KBM-7 (cell line): Measurements from ENCODE around the gene VPS36.
A peak's percentile ranks its signal among the peaks of the same experiment; 100 is the strongest.
"Not testable (repeated sequence)": the region's sequence is repeated elsewhere in the genome, so short reads cannot be mapped to it uniquely, and the experiment has no call there.

Experiments
- DNase-seq: peaks from one replicate; pipeline ENCODE4 v3.0.0-alpha.2; 2015
- in situ Hi-C: fragments of 300-500 bp; cut with MboI; formaldehyde crosslinking; loops from 2 replicates; pipeline ENCODE4 v1.14.3; 2020; ENCODE audit warnings: low sequenced_read_pairs, low pct_unique_long_range_greater_than_20kb, mixed read lengths

VPS36 gene

DNA sequence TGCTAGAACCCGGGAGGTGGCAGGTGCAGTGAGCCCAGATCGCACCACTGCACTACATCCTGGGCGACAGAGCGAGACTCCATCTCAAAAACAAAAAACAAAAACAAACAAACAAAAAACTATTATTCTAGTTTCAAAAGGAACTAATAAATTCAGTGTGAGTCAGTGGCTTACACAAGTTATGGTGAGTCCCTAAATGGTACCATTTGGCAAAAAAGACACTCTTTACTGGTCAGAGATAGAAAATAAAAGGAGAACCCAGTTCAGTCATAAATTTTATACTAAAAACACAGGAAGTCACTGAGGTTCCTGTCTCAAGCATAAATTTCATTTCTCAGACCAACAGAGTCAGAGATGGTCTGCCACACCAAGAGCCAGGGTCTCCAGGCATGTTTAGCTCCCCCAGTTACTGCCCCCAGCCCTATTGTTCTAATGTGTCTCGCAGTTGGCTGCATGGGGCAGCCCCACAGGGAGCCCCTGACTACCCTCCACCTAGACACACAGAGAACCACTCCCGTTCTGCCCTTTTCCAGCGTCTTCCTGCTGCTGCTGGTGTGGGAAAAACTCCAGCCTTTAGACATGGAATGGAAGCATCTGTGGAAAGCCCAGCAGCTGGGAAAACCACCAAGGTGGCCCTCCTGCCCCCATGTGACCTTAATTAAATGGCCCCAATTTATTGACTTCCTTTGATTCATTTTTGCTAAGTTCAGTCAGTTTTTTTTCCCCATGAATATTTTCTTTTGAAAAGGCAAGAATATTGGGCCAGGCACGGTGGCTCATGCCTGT, 56.7 kb downstream of the VPS36 start:
- in situ Hi-C loops, result no loop called here
- no peak for DNase-seq

DNA sequence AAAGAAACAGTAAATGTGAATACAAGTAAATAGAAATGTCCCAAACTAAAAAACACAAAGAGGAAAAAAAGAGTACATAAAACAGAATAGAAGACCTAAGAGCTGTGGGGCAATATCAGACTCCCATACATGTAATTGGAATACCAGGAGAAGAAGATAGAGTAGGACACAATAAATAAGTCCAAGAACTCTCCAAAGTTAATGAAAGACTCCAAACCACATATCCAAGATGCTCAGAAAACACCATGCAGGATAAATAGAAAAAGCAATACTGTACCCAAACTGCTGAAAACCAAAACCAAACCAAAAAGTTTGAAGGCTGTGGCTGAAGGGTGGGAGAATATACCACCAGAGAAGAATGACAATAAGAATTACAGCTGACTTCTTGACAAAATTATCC, 62.7 kb downstream of the VPS36 start:
- in situ Hi-C loops, result no loop called here
- no peak for DNase-seq

DNA sequence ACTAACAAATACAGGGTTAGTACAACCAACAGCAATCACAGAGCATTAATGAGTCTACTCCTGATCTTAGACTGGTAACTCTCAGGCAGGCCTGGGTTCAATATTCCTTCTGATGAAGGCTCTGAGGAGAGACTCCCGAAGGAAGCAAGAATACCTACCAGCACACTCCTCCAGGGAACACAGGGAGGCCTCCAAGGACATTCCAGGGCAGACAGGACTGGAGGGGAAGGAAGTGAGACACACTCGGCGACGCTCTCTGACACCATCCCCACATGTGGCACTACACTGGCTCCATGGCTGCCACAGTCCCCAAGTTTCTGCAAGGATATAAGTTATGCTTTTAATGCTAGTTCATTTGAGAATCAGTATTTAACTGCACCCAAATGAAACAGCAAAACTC, 64.6 kb downstream of the VPS36 start:
- in situ Hi-C loops, result no loop called here
- DNase-seq, result no peak

GRCh38 chr13:52383366-52383765, 67.1 kb downstream of the VPS36 start:
- in situ Hi-C loops, result no loop called here

DNA sequence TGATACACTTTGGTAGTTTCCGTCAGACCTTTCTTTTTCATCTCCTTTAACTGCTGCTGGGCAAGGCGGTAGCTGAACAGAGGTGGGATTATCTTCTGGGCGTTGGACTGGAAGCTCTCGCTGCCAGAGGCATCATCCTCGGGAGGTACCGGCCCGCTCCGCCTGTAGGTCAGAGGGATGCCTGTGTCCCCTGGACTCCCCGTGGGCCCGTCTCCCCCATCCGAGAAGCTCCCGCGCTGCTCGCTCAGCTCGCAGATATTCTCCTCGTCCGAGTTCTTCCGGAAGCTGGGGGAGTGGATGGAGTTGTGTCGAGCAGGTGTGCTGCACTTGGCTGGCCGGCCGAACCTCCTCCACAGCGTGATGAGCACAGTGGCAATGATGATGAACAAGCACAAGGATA, 72.1 kb downstream of the VPS36 start:
- in situ Hi-C loops, result no loop called here
- DNase-seq, result no peak

More at GRCh38 chr13:52383366-52383765, 67.1 kb downstream of the VPS36 start:
- DNase-seq, result no peak

DNA sequence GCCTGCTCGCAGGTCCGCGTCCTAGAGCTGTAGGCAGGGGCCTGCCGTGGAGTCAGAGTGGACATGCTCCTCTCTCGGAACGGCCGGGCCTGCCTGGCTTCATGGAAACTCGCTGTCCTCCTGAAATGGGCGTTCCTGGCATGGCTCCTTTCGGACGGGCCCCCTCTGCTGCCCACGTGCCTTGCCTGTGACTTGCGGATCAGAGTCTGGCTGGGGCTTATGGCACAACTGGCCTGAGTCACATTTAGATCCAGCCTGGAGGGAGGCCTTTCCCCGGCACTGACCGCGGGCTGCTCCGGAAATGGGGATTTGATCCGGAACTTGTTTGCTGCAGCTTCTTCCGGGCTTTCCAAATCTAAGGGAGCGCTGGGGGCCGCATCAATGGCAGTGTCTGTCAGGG, 72.5 kb downstream of the VPS36 start:
- in situ Hi-C loops, result no loop called here
- no peak for DNase-seq

- no peak for DNase-seq
- in situ Hi-C loops, result no loop called here
Observed at GRCh38 chr13:52374873-52375411, 75.5 kb downstream of the VPS36 start.

DNA sequence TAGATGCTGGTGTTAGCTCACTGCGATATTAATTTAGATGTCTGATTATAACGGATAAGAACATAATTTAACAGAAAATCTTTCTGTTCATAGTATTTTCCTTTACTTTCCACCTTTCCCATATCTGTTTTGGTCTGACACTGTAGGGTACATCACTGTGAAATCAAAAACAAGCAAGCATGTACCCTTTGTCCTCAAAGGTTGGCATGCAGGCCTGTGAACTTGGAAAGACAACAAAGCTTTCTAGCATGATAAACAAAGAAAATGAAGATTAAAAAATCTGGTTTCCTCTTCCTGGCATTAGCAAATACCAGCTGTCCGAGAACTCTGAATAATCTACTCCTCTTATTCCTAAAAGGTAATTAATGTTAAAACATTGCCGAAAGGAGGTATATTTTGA, 76.0 kb downstream of the VPS36 start:
- in situ Hi-C loops, result no loop called here
- no peak for DNase-seq

DNA sequence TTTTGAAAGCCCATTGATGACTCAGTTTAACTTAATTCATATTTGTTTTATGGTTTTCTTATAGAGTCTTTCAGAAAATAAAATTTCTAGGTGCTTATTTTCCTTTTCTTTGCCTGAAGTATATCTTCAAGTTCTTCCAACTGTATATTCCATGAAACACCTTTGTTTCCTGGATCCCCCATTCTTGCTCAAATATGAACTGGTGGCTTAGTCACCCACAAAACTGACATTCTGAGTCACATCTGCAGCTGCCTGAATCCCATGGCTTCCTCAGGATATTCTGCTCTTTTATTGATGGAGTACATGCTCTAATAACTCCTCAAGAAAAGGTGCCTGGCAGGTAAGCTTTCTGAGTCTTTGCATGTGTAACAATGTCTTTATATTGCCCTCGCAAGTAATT, 77.2 kb downstream of the VPS36 start:
- in situ Hi-C loops, DNase-seq: not testable (repeated sequence)

GRCh38 chr13:52371736-52372247, 78.6 kb downstream of the VPS36 start:
- in situ Hi-C loops, result no loop called here
- peak; percentile 2 for DNase-seq

DNA sequence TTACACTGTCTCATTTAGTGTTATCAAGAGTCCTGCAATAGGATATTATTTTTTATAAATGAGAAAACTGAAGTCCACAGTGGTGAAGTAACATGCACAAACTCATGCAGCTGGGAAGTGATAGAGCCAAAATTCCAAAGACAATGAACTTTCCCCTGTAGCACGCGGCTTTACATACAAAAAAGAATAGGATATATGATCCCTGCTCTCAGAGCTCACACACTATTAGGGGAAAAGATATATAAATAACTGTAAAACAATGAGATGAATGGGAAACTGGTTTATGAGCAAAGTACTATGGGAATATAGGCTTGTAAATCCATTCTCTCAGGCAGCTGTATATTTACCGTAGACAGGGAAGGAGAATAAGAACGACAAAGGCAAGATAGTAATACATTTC, 84.1 kb downstream of the VPS36 start:
- in situ Hi-C loops, result no loop called here
- DNase-seq, result no peak
